NCI-H1417 treated with DMSO at 0.1 percent for 48 hours (cell line): ENCODE results near the gene PDE4D.
"Not testable (repeated sequence)": the region's sequence is repeated elsewhere in the genome, so short reads cannot be mapped to it uniquely, and the experiment has no call there.

Experiments
- DNase-seq: peaks from one replicate; lab custom pipeline; 2025; lab: John Stamatoyannopoulos, UW

The PDE4D gene

DNA sequence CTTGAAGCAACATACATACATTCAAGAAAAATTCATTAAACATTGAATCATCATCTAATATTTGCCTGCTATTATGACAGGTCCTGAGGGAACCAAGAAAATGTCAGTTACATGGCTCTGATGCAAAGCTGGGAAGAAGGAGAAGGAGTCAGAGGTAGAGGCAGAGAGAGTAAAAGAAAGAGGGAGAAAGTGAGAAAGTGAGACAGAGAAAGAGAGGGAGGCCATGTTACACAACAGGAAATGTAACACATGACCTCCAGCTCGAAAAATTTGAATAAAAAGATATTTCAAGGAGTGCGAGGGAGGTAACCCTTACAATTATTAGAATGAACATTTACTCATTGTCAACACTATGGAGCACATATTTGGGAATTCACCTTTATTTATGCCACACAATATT lies 189.7 kb downstream of the PDE4D start:
- DNase-seq = no peak

DNA sequence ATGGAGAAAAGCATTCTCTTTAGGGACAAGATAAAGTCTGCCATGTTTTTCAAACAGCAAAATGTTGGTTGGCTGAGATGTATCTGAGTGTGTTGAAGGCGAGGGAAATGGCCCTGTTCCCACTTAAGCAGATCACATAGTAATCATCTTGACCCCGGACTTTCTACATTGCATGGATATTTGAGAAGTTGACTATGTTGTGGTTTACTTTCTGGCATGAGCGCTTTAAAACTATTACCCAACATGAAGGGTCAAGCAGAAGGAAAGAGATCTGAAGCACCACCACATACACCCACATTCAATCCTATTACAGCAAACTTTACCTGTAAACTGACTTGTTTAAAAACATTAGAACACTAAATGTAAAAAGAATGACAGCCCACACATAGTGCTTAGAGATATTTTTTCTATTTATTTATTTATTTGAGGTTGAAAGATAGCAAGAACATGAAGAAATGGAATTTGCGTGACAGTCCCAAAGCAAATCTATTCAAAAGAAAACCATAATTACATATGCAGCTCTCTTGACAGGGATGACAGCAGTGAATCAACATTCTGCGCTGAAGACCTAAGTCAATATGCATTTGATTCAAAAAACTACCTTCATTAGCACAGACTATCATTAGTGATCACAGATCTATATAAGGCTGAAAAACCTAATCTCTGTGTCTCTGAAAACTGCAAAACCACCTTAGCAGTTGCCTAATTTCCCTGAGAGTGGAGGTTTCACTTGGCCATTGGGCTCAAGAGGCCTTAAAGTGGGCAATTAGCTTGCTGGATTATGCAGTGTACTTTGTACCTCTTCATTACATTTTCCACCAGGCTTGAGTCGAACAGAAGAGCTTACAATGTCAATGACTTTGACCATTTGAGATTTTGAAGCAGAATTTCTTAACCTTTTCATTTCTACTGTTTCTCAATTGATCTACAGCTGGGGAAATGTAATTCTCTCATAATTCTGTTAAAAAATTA lies 195.0 kb downstream of the PDE4D start:
- peak; percentile 5 for DNase-seq

DNA sequence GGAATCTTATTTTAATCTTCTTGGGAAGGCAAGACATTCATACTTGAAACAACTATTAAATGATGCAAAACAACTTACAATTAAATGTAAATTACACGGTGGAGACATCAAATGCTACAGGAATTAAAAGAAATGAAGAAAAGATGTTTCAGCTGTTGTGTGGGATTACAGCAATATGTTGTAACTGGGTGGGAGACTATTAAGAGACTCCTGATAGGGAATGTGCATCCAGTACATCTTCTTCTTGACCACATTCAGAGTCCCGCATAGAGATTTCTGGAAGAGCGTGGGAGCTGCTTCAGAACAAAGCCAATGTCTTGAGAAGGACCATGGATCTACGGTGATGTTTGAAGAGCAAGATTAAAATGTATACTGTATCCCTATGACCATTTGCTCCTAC lies 199.1 kb downstream of the PDE4D start:
- DNase-seq = no peak

DNA sequence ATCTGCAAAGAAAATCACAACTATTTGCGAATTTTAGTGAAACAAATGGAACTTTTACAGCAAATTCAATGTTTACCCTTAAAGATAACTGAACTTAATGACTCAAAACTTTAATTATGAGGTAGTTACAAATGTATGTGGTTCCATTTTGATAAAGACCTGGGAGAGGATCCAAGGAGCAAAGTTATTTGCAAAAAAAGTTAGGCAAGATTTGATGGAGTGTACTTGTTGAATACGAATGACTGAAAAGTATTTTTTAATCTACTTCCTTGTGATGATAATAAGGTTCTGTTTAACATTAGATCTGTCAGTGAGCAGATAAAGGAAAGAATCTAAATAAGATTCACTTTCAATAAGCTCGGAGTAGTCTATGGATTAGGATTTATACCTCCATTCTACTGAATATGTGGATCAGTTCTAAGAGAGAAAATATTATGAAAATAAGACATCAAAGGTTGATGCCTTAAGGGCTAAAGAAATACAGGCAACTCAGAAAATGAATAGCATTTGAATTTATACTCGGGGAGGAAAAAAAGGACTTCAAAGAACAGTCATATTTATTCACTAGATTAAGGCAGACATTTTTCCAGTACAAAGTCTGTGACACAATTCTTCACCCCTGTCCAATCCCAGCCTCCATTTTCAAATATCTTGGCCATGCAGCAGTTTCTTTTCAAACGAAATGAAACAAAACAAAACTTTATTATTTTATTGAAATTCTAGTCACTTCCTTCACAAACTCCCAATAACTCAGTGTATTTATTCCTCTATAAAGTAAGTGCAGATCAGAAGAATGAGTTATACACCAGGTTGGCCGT lies 199.8 kb downstream of the PDE4D start:
- no peak for DNase-seq

DNA sequence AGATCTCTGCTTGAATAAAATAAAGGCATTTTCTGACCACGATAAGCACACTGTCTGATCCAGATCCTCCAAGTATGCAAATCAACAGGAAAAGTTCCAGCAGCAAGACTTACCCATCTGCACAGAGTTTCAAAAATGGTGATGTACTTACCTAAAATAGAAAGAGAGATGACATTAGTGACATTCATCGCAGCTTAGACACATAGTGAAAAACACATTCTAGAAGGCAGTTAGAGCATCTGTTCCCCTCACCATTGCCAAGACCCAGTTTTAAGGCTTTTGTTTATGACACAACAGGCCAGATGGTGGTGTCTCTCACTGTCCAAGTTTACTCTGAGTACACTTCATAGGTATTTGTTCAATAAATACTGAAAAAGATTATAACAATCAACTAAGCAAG lies 207.7 kb downstream of the PDE4D start:
- DNase-seq = no peak

DNA sequence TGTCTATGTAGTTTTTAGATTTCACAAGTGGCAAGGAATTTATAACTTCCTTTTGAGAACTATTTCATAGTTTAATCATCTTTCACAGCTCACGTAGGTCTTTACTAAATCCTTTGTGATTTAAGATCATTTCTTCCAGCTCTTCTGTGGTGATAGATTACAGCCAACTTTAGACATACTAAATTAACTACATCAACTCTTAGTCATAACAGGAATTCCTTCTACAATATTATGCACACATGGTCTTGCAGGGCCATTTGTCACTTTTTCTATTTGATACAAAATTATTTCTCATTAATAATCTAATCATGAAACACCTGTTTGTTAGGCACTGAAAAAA lies 208.4 kb downstream of the PDE4D start:
- DNase-seq = no peak

DNA sequence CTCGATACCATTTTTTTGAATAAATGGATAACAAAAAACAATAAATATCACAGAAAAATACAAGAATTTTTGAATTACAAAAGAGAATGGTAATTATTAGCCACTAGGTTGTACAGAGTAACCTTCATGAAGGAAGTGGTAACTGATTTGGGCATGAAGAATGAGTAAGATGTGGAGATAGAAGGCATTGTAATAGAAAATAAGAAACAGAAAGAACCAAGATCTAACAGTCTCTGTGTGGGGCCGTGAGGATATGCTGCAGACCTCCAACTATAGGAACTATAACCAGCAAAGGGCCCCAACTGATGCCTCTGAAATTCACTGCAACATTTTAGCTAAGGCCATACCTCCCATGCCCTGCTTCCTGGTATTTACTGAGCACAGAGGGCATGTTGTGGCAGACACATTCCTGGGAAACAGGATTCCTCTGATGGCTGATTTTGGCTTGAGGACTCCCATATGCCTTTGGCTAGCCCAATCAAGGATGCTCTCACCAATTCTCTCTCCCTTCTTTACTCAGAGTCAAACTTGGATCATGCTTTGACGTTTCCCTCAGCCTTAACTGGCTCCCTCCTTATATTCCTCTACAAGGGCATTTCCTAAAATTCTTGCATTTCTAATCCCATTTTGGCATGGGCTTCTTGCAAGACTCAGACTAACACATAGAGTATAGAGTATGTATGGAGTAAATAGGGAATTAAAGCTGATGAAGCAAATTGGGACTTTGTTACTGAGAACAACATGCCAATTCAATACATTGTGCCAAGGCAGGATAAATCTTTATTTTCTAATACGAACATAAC lies 208.9 kb downstream of the PDE4D start:
- DNase-seq = no peak

DNA sequence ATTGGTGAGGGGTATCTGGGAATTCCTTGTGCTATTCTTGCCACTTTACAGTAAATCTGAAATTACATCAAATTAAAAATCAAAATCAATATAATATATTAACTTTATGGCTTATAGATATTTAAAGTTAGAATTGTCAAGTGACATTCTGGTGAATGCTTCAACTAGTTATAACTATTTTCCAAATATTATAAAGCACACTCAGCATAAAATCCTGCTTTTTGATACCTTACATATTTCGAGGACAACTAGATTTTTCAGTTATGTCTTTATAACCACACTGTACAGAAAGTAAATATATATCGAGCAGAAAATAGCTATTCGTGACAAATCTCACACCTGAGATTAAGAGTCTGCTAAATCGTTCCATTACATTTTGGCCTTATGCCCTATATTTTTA lies 210.2 kb downstream of the PDE4D start:
- DNase-seq = no peak

DNA sequence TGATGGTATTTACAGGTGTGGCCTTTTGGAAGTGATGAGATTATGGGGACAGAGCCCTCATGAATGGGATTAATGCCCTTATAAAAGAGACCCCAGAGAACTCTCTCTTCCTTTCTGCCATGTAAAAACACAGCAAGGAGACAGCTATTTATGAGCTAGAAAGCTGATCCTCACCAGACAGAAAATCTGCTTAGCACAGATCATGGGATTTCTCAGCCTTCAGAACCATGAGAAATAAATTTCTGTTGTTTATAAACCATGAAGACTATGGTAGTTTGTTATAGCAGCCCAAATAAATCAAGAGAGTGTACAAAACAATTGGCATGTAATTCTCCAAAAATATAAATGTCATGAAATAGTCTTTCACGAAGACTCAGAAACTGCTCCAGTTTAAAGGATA lies 211.0 kb downstream of the PDE4D start:
- no peak for DNase-seq

DNA sequence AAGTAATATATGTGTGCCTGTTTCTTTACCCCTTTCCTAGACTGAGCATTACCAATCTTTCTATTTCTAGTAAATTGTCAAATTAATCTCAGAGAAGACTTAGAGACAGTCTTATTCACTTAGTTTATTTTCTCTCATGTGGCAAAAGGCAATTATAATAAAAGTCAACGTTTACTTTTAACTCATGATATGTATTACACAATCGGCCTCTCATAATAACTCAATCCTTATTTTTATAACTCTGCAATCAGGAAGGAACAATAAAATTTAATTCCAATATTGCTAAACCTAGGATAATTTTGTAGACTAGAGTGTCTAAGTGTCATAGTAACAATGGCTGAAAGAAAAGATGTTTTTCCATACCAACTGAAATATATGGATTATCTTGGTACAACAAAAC lies 214.6 kb downstream of the PDE4D start:
- DNase-seq = no peak

DNA sequence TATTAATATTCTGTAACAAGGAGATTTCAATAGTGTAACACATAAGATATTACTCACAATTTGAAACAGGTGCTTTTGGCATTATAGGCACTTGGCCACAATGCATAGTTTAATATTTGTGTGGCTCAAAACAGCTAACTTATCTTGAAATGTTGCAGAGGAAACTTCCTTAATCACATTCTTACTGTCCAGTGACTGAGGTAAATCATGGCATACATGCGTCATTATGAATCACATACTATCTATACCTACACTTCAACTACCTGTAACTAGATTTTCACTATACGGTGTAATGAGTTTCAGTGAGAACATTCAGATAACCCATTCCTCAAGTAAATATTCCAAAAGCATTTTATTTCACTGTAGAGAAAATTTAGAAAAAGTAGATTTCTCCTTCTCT lies 218.8 kb downstream of the PDE4D start:
- DNase-seq = no peak

DNA sequence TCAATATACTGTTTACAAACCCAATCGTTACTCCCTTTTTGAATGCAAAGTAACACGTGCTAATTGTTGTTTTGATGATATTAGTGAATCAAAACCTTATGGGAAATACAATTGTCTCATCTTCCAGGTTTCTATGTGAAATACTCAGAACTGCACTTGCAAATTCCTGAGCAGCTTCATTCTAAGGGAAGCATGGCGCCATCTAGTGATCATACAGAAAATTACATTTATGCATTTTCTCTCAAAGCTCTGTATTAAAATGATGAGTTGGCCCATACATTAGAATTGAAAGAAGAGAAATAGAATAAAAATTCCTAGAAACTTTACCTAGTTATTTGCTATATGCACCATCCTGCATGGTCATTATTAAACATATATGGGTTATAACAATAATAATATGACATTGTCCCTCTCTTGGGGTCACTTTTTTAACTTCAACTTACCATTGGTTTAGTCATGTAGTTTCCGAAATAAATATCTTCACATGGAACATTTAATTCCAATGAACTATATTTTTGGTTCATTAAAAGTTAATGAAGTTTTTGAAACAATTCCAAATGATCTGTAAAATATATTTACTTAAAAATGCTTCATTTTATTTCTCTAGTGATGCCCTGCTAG lies 220.0 kb downstream of the PDE4D start:
- DNase-seq = no peak

DNA sequence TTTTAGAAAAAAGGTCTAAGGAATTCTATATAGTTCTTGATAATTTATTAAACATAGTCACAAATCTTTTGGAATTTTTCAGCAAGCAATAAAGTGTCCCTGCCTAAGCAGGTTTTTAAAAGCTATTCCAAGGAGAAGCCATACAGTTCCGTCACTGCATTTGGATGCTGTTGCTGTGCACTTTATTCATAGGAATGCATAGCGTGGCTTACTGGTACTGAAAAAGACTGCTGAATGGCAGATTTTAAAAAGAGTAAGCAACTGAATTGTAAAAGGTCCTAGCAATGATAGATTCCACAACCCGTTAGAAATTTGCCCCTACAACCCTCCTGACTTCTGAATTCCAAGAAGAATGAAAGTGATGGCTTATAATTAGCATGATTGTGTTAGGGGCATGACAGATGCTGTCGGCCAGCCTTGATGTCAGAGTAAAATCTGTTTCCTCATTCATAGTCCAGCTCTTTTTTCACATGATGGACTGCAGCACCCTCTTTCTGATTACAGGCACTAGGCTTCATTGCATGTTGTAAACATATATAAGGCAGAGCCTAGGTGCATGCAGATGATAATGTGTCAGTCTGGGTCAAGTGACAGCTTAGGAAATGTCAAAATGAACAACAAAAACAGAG lies 227.0 kb downstream of the PDE4D start:
- no peak for DNase-seq

DNA sequence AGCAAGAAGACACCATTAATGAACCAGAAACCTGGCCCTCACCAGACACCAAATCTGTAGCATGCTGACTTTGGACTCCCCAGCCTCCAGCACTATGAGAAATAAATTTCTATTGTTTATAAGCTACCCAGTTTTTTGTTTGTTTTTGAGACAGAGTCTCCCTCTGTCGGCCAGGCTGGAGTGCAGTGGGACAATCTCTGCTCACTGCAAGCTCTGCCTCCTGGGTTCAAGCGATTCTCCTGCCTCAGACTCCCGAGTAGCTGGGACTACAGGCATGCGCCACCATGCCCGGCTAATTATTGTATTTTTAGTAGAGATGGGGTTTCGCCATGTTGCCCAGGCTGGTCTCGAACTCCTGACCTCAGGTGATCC lies 227.7 kb downstream of the PDE4D start:
- not testable (repeated sequence) for DNase-seq

DNA sequence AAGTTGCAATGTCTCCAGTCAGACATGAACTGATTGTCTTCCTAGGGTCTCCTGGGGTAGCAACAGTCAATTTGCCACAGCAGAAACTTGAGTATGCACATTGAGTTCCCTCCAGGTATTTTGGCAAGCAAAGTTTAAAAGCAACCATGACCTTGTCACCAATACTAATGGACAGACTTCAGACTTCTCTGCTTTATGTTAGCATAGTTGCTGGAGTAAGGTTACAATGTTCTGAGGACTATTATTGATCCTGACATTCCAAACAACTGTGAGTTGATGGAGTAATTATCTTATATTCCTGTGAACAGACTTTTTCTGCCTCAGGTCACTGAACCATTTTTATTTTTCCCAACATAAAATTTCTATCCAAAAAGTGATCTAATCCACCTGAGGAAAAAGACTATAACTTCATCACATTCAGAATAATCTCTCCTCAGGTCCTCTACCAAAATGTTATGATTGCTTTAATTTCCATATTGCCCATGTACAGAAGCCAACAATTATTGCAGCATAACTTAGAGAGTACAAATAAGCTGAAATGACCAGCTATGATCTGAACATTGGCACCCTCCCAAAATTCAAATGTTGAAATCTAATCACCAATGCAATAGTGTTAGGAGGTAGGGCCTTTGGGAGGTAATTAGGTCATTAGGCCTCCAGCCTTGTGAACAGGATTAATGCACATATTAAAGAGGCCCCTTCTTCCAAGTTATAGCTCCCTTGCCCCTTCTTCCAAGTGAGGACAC lies 228.3 kb downstream of the PDE4D start:
- no peak for DNase-seq

DNA sequence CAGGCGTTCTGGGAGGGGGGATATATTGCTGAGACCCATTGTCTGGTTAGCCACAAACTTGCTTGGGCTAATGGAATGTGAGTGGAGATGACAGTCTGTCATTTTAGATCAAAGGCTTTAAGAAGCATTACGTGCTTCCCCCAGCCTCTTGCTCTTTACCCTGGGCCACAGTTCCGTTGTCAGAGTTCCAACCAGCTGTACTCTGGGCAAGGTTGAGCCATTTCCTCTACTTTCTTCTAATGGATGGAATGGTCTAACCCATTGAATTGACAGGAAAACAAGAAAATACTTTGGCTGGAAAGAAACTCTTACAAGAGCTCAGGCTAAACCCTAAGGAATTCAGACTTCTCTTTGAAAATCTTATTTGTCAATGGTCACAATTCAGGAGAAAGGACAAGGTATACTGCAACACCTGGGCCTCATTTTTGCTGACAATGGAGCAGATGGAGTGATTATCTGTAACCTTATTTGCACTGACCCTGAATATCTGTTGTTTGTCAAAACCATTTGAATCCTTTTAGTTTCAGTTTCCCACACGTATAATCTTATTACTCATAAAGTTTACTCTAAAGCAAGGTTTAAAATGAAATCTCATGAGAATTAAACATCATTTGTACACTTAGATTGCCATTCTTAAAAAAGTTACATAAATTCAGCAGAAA lies 231.4 kb downstream of the PDE4D start:
- no peak for DNase-seq

DNA sequence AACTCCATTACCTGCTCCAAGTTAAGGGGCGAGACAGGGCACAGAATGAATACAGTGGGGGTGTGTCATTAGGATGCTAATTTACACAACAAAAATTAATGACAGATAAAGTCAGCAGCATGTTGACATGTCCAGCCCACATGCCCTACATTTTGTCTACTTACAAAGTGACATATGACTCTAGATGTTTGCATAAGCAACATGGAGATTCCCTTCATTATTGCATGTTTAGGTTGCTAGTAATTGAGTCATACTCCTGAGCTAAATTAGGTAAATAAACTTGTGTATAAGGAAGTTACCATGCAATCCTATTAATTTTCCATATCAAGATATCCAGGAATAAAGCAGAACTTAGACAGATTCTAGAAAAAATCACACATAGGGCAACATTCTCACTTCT lies 232.2 kb downstream of the PDE4D start:
- DNase-seq = no peak

DNA sequence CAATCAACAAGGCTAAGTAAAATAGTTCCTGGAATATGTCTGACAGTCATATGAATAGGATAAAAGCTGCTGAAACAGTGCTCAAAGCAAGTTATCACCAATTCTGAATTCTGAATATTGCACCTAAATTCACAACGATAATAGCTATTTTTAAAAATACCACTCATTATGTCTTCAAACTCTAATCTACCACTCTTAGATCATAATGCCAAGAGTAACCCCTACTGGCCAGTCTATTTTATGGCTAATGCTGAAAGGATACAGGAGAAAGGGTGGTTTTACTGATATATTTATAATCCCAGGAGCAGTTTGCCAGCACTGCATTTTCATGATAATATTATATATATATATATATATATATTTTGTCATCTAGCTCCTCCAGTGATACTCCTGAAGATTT lies 232.8 kb downstream of the PDE4D start:
- DNase-seq = no peak

DNA sequence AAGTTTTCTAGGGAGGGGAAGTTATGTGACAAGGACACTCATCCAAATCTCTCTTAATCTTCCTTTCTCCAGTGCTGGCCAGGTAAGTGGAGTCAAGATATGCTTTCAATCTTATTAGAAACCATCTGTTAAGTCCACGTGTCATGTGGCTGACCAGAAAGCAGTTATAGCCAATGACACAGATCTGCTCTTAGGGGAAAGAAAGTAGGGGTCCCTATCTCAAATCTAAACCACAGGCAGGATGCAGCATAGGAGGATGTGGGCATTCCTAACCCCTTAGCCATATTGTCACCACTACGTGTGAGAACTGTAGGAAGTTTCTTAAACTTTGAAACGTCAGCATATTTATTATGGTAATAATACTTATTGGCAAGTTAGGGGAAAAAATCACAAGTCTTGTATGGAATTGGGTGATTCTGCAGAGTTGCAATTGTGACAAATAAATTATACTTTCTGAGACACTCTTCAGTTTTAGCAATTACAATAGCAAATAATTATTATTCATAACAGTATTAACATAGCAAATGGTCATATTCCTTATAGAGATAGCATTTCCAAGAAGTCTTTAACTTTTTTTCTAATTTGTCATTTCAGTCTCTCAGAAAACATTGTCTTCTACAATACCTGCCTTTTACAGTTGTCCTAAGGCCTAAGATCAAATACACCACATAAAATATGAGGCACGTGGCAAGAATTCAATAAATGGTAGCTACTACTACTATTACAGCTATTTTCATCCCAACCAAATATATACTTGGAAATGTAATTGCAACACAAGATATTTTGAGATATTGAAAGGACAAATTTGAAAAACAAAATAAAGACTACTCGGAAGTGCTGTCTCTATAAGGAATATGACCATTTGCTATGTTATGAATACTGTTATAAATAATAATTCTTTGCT lies 236.9 kb downstream of the PDE4D start:
- DNase-seq = no peak
